Glutamatergic neuron (in vitro differentiated cells): ENCODE results near the gene S100A13. TPM values are rescaled to one million over a fixed set of nuclear protein-coding genes. Genes with fewer than 3 reads are reported as not detected.

Experiments used
- DNase-seq: peaks from one replicate; pipeline ENCODE4 v3.0.0; 2022
- H3K27ac Mint-ChIP-seq: one replicate; pipeline ENCODE4 v1.8.0; 2020; ENCODE audit warnings: mild to moderate bottlenecking, mixed read lengths, inconsistent platforms; ENCODE audit not compliant: unreplicated experiment
- H3K27me3 Mint-ChIP-seq: one replicate; pipeline ENCODE4 v1.8.0; 2020; ENCODE audit warnings: mild to moderate bottlenecking, moderate library complexity, mixed read lengths, inconsistent platforms; ENCODE audit not compliant: unreplicated experiment
- H3K36me3 Mint-ChIP-seq: one replicate; pipeline ENCODE4 v1.8.0; 2020; ENCODE audit warnings: mild to moderate bottlenecking, mixed read lengths, inconsistent platforms; ENCODE audit not compliant: unreplicated experiment
- H3K4me1 Mint-ChIP-seq: one replicate; pipeline ENCODE4 v1.8.0; 2020; ENCODE audit warnings: mild to moderate bottlenecking, low read depth, mixed read lengths, inconsistent platforms; ENCODE audit not compliant: unreplicated experiment
- H3K4me3 Mint-ChIP-seq: one replicate; pipeline ENCODE4 v1.8.0; 2020; ENCODE audit warnings: mild to moderate bottlenecking, mixed read lengths, inconsistent platforms; ENCODE audit not compliant: unreplicated experiment
- H3K9me3 Mint-ChIP-seq: one replicate; pipeline ENCODE4 v1.8.0; 2020; ENCODE audit warnings: mild to moderate bottlenecking, moderate library complexity, mixed read lengths, inconsistent platforms; ENCODE audit not compliant: unreplicated experiment
- CTCF ChIP-seq: fragments of 200-600 bp; sonication (generic); IDR thresholded peaks from one replicate; pipeline ENCODE4 v1.5.0; 2021; ENCODE audit not compliant: partially characterized antibody, unreplicated experiment
- total RNA-seq: library from RNA; stranded (reverse); fragmentation: NEBNext Ultra II Directional; extraction: Animal tissue kit (Norgen Biotek cat#: 25700); gene quantifications from one replicate; pipeline ENCODE4 v1.2.1, GENCODE V29; 2021; ENCODE audit not compliant: unreplicated experiment

Gene S100A13
- total RNA-seq, 1 donor from 2014 or later = 92.8 TPM

GRCh38 chr1:153571706-153572105 lies 55.6 kb downstream of the S100A13 start:
- H3K27ac Mint-ChIP-seq = peak overlapping the region; percentile 22
- no peaks in the 10 kb centered on the region for H3K36me3 Mint-ChIP-seq
- DNase-seq = no peak
- H3K4me3 Mint-ChIP-seq = peak overlapping the region; percentile 2
- peaks cover 3% of the 10 kb centered on the region for H3K9me3 Mint-ChIP-seq
- peaks cover 3% of the 10 kb centered on the region for H3K27me3 Mint-ChIP-seq
- peaks cover 18% of the 10 kb centered on the region for H3K4me1 Mint-ChIP-seq
- no peak for TF ChIP-seq CTCF

GRCh38 chr1:153570874-153571273 lies 56.4 kb downstream of the S100A13 start:
- DNase-seq = no peak
- no peak for TF ChIP-seq CTCF
- Mint-ChIP-seq H3K4me3 (no peak overlapping the region), H3K27ac (no peak overlapping the region), H3K27me3 (peaks cover 5% of the 10 kb centered on the region), H3K9me3 (peaks cover 5% of the 10 kb centered on the region), H3K4me1 (peaks cover 21% of the 10 kb centered on the region), H3K36me3 (no peaks in the 10 kb centered on the region)

GRCh38 chr1:153569465-153569864 lies 57.8 kb downstream of the S100A13 start:
- Mint-ChIP-seq H3K4me1 (peaks cover 25% of the 10 kb centered on the region), H3K27me3 (peaks cover 6% of the 10 kb centered on the region), H3K36me3 (no peaks in the 10 kb centered on the region), H3K9me3 (peaks cover 7% of the 10 kb centered on the region), H3K4me3 (peak overlapping the region; percentile 43), H3K27ac (peak overlapping the region; percentile 80)
- DNase-seq = no peak
- TF ChIP-seq CTCF = no peak

Other genes with a start within 250 kb of the S100A13 start
- gene S100A8, start 236.4 kb downstream of the S100A13 start, total RNA-seq = not detected
- gene S100A7A, start 211.0 kb downstream of the S100A13 start, total RNA-seq = not detected
- not detected for gene S100A7, start 166.9 kb downstream of the S100A13 start, total RNA-seq
- gene S100A6, start 91.5 kb downstream of the S100A13 start, total RNA-seq = 41.9 TPM
- gene S100A5, start 86.6 kb downstream of the S100A13 start, total RNA-seq = not detected
- 4.7 TPM for gene S100A4, start 81.7 kb downstream of the S100A13 start, total RNA-seq
- gene S100A3, start 78.2 kb downstream of the S100A13 start, total RNA-seq = not detected
- 1.1 TPM for gene S100A2, start 61.7 kb downstream of the S100A13 start, total RNA-seq
- 1.1 TPM for gene S100A16, start 14.4 kb downstream of the S100A13 start, total RNA-seq
- not detected for gene S100A14, start 11.2 kb downstream of the S100A13 start, total RNA-seq
- gene S100A1, start 929 bp upstream of the S100A13 start, total RNA-seq = 35.4 TPM
- gene CHTOP, start 6.6 kb upstream of the S100A13 start, total RNA-seq = 84.7 TPM
- 30.8 TPM for gene SNAPIN, start 31.2 kb upstream of the S100A13 start, total RNA-seq
- gene ILF2, start 43.5 kb upstream of the S100A13 start, total RNA-seq = 221 TPM
- not detected for gene NPR1, start 51.2 kb upstream of the S100A13 start, total RNA-seq
- gene INTS3, start 100.5 kb upstream of the S100A13 start, total RNA-seq = 56.7 TPM
- 10.8 TPM for gene SLC27A3, start 147.9 kb upstream of the S100A13 start, total RNA-seq